Effector CD4-positive, alpha-beta T cell (primary cell): ENCODE measurements around the gene MCRS1.
"Not testable (repeated sequence)": the region's sequence is repeated elsewhere in the genome, so short reads cannot be mapped to it uniquely, and the experiment has no call there.

Experiments
- DNase-seq: peaks from one replicate; pipeline ENCODE4 v3.0.0-alpha.2; 2020

The MCRS1 gene

GRCh38 chr12:49539406-49540228, 28.3 kb downstream of the MCRS1 start:
- no peak for DNase-seq

GRCh38 chr12:49538510-49539403, 29.2 kb downstream of the MCRS1 start, which contains the start of gene KCNH3:
KCNH3 (plus strand) TSS chr12:49539030; CDS start chr12:49539417, 387 bp downstream.
- peak; percentile 87 for DNase-seq

- DNase-seq = no peak
Observed at GRCh38 chr12:49537752-49538509, 30.0 kb downstream of the MCRS1 start.

- no peak for DNase-seq
Observed at GRCh38 chr12:49537231-49537751, 30.7 kb downstream of the MCRS1 start.

GRCh38 chr12:49536526-49537071, 31.3 kb downstream of the MCRS1 start:
- no peak for DNase-seq

GRCh38 chr12:49535921-49536525, 31.9 kb downstream of the MCRS1 start:
- no peak for DNase-seq

GRCh38 chr12:49534731-49535278, 33.1 kb downstream of the MCRS1 start:
- DNase-seq = no peak

GRCh38 chr12:49534122-49534521, 33.8 kb downstream of the MCRS1 start:
- DNase-seq = not testable (repeated sequence)

GRCh38 chr12:49533331-49533730, 34.6 kb downstream of the MCRS1 start:
- DNase-seq = no peak

GRCh38 chr12:49531745-49532144, 36.2 kb downstream of the MCRS1 start:
- no peak for DNase-seq

GRCh38 chr12:49529414-49529813, 38.5 kb downstream of the MCRS1 start:
- no peak for DNase-seq

- DNase-seq = no peak
Observed at GRCh38 chr12:49527361-49528130, 40.4 kb downstream of the MCRS1 start.

- DNase-seq = no peak
Observed at GRCh38 chr12:49525942-49526341, 42.0 kb downstream of the MCRS1 start.

- no peak for DNase-seq
Observed at GRCh38 chr12:49524660-49525324, 43.1 kb downstream of the MCRS1 start.

GRCh38 chr12:49521389-49521788, 46.6 kb downstream of the MCRS1 start:
- no peak for DNase-seq

GRCh38 chr12:49519574-49519936, 48.4 kb downstream of the MCRS1 start:
- no peak for DNase-seq

GRCh38 chr12:49518914-49519573, 48.9 kb downstream of the MCRS1 start:
- DNase-seq = no peak

- no peak for DNase-seq
Observed at GRCh38 chr12:49515266-49515665, 52.7 kb downstream of the MCRS1 start.

- no peak for DNase-seq
Observed at GRCh38 chr12:49512546-49512945, 55.4 kb downstream of the MCRS1 start.

- no peak for DNase-seq
Observed at GRCh38 chr12:49511410-49511809, 56.5 kb downstream of the MCRS1 start.
